Posterior cingulate gyrus (tissue), 11 donors: ENCODE data around the gene KASH5.
"Not testable (repeated sequence)": the region's sequence is repeated elsewhere in the genome, so short reads cannot be mapped to it uniquely, and the experiment has no call there.

Source experiments
- DNase-seq, 10 donors: peaks; one replicate each; pipeline versions ENCODE4 v3.0.0 to v3.0.0-alpha.2; 2020 to 2021; ENCODE audit warnings: mixed read lengths in 3 of 10
- intact Hi-C: fragments of 100-400 bp; cut with DNase I; formaldehyde crosslinking; loops from one replicate; pipeline ENCODE4 v1.15.1; 2023

The KASH5 gene

DNA sequence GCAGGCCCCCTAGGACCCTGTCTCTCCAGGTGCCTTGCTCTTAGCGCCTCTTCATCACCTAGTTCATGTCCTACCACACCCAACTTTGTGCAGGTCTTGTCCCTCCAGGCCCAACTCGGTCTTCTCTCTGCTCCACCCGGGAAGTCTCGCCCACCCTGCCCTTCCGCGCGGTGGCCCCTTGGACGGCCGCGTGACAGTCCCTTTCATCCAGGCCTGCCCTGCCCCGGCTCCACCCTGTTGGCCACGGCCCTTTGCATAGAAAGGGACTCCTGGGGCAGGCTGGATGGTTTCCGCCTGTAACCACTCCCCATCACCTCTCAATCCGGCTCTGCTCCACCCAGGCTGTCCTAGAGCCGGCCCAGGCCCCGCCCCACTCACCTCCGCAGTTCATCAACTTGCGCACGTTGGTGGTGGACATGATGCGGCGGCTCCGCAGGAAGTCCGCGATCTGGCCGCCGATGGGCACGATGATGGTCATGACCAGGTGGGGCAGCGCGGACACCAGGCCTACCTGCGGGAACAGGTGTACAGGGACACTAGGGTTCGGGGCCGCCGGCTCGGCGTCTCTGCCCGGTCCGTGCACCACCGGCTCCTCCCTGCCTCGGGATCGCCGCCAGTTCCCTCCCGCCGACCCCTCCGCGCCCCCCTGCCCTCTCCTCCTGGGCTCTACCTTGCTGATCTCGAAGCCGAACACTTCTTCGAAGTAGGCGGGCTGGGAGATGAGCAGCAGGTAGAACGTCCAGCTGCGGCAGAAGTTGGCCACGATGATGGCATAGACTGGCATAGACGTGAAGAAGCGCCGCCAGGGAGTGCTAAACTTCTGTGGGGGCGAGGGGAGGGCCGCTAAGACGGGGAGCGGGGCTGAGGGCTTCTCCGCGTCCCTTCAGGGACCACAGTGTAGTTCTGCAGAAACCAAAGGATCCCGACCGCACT, 44.4 kb downstream of the KASH5 start:
- intact Hi-C loops, result no loop called here
- no peak for DNase-seq

DNA sequence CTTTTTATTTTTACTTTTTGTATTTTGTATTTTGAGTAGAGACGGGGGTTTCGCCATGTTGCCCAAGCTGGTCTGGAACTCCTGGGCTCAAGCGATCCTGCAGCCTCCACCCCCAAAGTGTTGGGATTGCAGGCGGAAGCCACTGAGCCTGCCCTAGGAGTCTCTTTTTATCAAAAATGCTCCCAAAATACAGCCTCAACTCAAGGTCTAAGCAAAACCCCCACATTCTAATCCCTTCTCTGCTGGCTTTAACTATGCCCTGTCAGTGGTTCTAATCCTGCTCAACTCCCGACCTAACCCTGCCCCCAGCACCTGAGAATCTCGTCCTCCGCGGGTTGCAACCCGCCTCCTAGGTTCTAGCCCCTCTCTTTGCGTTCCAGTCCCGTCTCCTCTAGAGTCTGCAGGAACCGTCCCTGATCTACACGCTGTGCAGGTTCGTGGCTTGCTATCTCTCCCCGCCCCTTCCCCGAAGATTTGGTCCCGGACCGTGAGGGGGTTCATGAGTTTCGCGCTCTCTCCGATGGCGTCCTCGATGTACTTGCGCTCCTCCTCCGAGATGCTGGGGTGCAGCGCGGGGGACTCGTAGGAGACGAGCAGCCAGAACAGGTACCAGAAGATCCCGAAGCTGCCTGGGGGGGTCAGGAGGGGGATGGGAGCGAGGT, 45.3 kb downstream of the KASH5 start:
- intact Hi-C loops, result no loop called here
- no peak for DNase-seq

DNA sequence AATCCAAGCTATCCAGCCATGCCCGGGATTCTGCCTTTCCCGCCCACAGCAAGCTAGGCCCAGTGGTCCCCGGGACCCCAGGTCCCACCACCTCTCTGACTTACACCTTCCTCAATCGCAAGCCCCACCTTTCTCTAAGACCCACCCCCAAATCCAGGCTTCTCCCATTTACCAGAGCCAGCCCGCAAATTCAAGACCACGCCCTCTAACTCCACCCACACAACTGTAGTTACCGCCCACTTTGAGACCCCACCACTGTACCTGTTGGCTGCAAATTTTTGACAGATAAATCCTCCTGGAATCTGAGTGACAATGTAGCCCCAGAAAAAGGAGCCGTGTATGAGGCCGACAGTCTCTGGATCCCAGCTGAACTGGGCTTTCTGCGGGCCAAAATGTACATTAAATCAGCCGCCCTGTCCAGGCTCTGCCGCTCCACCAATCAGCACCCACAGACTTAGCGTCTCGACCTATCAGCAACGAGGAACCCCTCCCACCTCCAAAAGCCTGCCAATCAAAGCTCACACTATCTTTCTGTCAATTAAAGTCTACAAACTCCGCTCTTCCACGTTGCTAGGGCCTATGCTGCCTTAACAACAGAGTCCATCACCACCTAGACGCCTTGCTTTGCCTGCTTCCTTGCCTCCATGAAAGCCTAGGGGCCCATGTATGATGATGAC, 47.0 kb downstream of the KASH5 start:
- peak in 3 of 10 donors; percentile 46 to 77 (median 48) for DNase-seq
- intact Hi-C loops, result no loop called here

DNA sequence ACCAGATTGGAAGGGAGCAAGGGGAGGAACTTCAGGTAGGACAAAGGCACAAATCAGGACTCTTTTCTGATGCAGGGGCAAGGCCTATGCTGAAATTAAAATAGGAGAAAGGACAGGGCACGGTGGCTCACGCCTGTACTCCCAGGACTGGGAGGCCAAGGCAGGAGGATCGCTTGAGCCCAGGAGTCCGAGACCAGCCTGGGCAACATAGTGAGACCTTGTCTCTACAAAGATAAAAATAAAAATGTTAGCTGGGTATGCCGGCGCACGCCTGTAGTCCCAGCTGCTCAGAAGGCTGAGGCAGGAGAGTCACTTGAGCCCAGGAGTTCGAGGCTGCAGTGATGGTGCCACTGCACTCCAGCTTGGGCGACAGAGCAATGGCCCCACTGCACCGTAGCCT, 47.6 kb downstream of the KASH5 start:
- intact Hi-C loops, result no loop called here

DNA sequence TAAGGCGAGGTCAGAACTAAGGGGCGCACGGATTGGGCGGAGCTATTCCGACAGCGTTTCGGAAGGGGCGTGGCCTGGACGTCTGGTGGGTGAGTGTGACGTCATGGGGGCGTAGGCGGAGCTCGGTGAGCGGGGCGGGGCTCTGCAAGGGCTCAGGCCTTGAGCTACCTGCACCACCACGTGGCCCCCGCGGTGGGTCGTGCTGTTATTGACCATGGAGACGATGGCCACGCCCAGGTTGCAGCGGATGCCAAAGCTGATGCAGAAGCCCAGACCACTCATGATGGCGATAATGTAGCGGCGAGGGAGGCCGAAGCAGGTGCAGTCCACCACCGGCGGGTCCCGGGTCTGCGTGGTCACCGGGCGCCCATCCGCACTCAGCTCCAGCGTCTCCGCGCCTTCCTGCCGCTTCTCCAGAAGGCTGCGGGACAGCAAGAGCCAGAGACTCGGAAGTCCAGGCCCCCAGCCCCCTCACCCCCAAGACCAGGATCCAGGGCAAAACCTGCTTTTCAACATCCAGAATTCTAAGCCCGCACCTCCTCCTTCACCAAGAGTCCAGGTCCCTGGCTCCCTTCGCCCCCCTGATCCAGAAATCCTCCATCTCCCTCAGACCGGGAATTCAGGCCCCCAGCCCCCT, 48.5 kb downstream of the KASH5 start:
- DNase-seq, result peak in 4 of 10 donors; percentile 43 to 91 (median 66)
- intact Hi-C loops, result no loop called here

More for the DNA sequence above, 47.6 kb downstream of the KASH5 start:
- no peak for DNase-seq

DNA sequence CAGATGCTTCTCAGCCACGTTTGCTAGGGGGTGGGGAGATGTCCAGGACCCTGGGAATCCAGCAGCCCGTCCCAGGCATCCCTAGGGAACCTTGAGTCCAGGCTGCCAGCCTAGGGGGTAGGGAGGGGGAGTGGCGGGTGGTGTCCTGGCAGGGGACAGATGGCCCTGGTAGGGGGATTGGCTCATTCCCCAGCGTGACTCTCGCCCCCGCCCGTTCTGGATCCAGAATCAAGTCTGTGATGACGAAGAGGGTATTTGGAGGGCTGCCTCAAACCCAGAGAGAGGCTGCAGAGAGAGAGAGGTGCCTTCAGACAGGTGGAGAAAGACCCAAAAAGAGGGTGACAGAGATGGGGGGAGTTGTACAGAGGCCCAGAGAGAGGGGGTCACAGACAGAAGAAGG, 49.2 kb downstream of the KASH5 start:
- intact Hi-C loops, result no loop called here
- DNase-seq, result peak in 9 of 10 donors; percentile 42 to 95 (median 72)

DNA sequence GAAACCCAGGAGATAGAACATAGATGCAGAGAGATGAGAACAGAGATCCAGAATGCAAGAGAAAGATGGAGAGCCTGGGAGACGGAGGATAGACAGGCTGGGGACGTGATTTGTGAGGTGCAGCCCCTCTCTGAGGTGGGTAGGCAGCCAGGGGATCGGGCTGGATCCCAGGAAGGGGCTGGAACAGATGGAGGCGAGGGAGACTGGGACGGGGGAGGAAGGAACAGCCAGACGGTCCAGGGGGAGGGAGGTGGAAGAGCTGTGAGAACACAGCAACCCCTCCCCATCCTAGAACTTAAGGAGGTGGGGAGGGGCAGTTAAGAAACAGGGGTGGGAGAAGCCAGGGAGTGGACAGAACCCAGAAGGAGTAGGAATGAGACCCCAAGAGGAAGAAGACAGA, 50.2 kb downstream of the KASH5 start:
- peak in 8 of 10 donors; percentile 41 to 93 (median 57) for DNase-seq
- intact Hi-C loops, result no loop called here

DNA sequence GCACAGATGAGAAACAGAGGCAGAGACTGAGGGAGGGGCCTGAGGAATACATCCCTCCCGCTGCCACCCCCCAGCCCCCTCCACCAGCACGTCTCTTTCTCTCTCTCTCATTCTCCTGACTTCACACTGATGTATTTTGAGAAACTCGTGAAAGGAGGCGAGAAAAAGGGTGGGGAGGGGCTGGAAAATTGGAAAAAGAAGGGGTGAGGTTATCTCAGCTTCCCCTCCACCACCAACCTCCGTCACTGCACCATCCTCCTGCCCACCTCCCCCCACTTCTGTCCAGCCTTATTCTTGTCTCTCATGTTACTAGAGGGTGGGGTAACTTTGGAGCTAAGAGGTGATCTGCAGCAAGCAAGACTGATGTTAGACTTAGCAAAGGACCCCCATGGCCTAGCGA, 51.8 kb downstream of the KASH5 start:
- DNase-seq, result no peak
- intact Hi-C loops, result loop anchor here (5.0 kb wide), 1 partner anchor 213 kb away; no protein-coding TSS in a partner anchor

DNA sequence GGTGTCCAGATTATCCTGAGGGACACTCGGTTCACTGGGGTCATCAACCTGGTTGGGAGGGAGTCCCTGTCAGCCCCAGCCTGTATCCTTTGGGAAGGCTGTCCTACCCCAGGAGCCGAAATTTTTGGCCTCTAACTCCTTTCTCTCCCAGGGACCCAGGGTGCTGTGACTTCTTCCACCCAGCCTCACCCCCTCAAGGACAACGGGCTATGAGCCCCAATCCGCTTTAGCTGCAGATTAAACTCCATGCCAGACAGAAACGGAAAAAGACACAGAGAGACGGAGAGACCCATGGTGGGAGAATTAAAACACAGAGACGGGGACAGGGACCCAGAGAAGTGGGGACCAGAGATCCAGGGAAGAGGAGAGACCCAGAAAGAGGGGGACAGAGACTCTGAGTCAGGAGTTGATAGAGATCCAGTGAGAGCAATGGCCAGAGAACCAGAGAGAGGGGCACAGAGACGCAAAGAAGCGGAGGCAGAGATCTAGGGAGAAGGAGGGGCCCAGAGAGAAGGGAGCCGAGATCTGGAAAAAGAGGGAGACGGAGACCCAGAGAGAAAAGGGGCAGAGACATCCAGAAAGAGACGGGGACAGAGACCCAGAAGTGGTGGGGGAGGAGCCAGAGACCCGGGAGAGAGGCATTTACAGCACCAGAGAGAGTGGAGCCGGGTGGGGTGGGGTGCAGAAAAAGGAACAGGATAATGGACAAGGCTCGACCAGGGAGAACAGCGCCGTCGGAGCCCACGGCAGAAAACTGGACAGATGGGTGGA, 52.6 kb downstream of the KASH5 start:
- intact Hi-C loops, result loop anchor here (5.0 kb wide), 1 partner anchor 213 kb away; no protein-coding TSS in a partner anchor
- DNase-seq, result no peak

DNA sequence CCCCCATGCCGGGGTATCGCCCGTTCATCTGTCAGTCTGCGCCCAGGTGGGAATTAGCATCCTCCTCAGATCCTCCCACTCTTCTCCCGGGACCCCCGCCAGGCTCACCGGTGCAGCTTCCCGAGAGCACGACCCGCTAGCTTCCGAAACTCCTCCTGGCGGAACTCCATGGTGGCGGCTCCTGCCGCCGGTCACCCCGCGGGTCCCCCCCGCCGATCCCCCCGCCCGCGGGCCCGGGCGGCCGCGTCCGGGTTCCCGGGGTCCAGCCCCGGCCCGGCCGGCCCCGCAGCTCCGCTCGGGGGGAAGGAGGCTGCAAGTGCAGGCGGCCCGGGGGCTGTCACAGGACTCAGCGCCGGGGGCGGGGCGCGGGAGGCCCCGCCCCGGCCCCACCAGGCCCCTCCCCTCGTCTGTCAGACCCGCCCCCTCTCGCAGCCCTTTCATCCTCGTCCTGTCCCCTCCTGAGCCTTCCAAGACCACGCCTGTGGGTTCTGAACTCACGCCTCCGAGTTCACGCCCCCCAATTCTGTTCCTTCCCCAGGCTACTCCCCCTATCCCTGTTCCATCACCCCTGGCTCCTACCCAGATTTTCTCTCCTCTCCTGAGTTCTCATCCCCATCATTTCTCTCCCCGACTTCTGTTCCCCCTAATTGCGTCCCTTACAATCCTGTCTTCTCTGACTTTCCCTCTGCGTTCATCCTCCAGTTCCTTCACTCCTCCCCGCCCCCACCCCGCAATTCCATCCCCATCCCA, 53.3 kb downstream of the KASH5 start, which contains the start of gene SLC17A7:
Gene SLC17A7, minus strand, starts transcription at position 318 of the 750 bp plus-strand sequence. Its CDS starts 148 bp downstream, at position 170.
- intact Hi-C loops, result loop anchor here (5.0 kb wide), 1 partner anchor 214 kb away; no protein-coding TSS in a partner anchor
- DNase-seq, result peak in 6 of 10 donors; percentile 38 to 91 (median 46)

DNA sequence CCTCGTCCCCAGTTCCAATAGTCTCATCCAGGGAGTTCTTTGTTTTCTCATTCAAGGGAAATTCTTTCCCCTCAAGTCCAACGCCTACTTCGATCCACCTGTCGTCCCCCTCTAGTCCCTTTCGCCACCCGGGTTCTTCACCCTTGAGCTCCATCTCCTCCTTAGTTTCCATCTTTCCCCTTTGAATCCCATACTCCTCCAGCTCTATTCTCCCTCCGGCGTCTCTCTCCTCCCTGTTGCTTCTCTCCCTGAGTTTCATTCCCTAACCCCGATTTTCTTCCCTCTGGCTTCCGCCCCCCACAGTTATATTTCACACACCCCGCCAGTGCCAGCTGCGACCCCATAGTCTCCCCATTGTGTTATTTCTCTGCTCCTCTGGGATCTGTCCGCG, 53.9 kb downstream of the KASH5 start:
- intact Hi-C loops, result loop anchor here (5.0 kb wide), 1 partner anchor 215 kb away; no protein-coding TSS in a partner anchor

DNA sequence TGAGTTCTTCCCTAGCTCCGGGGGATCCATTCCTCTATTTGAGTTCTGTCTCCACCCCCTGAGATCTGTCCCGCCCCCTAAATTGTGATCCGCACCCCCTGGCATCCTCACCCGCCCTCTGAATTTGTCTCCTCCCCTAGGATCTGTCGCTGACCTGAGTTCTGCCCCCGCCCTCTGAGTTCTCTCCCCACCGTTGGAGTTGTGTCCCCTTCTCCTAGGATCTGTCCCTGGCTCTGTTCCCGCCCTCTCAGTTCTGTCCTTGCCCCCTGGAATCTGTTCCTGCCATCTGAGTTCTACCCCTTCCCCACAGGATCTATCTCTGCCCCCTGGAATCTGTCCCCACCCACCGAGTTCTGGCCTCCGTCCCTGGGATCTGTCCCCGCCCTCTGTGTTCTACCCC, 54.3 kb downstream of the KASH5 start:
- intact Hi-C loops, result loop anchor here (5.0 kb wide), 1 partner anchor 215 kb away; no protein-coding TSS in a partner anchor
- peak in 1 of 10 donors; percentile 67 for DNase-seq

More for the DNA sequence above, 53.9 kb downstream of the KASH5 start:
- DNase-seq, result no peak

DNA sequence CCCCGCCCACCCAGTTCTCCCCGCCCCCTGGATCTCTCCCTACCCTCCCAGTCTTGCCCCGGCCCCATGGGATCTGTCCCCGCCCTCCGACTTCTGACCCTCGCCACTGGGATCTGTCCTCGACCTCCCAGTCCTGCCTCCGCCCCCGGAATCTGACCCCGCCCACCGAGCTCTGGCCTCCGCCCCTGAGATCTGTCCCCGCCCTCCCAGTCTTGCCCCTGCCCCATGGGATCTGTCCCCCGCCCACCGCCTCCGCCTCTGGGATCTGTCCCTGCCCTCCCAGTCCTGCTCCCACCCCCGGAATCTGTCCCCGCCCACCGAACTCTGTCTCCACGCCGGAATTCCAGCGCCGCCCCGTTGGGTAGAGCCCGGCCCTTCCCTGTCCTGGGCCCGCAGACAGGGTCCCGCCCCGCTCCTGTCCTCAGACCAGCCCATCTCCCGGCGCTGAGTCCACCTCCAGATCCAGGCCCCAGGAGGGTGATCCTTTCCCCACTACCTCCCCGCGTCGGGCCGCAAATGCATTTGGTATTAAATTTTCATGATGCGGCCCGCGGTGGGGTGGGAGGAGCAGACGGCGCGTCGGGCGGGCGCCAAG, 54.8 kb downstream of the KASH5 start:
- intact Hi-C loops, result loop anchor here (1.0 to 5.0 kb wide), 2 partner anchors 51 to 216 kb away; no protein-coding TSS in a partner anchor
- peak; percentile 21 to 91 (median 48) for DNase-seq

DNA sequence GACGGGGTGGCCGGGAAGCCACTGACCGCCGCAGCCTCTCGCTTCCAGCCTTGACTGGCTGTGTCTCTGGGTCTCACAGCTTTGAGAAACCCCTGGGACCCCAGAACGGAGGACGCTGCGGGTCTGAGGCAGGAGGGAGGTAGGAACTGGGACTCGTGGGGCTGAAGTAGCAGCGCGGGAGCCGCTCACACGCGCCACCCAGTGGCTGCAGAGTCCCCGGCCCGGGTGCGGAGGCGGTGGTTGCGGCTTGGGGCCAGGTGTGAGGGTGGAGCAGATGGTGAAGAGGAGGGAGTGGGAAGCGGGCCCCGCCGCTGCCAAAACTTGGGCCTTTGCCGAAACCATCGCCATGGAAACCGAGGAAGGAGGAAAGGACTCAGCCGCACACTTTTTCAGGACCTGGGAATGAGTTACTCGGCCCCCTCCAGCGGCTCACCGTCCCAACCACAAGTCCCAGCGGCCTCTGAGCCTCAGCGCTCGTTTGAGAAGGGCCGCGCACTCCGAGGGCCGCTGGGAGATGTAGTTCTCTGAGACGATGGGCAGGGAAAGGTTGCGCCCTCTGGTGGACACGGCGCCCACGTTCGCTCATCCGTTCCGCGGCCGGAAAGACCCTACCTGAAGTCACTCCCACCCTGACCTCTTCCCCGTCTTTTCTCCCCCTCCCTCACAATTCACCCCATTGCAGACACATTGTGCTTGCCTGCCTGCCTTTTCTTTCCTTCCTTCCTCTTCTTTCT, 55.5 kb downstream of the KASH5 start:
- intact Hi-C loops, result loop anchor here (1.0 to 5.0 kb wide), 2 partner anchors 51 to 216 kb away; no protein-coding TSS in a partner anchor
- peak; percentile 85 to 99 (median 94) for DNase-seq

DNA sequence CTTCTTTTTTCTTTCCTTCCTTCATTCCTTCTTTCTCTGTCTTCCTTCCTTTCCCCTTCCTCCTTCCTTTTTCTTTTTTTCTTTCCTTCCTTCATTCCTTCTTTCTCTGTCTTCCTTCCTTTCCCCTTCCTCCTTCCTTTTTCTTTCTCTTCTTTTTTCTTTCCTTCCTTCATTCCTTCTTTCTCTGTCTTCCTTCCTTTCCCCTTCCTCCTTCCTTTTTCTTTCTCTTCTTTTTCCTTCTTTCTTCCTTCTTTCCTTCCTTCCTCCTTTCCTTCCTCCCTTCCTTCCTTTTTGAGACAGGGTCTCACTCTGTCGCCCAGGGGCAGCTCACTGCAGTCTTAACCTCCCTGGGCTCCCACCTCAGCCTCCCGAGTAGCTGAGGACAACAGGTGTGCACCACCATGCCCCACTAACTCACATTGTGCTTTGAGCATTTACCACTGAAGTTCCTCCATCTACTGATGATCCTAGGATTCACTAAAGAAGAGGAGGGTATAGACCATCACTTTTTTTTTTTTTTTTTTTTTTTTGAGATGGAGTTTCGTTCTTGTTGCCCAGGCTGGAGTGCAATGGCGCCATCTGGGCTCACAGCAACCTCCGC, 56.2 kb downstream of the KASH5 start:
- intact Hi-C loops, result loop anchor here (5.0 kb wide), 1 partner anchor 217 kb away; no protein-coding TSS in a partner anchor
- not testable (repeated sequence) for DNase-seq

DNA sequence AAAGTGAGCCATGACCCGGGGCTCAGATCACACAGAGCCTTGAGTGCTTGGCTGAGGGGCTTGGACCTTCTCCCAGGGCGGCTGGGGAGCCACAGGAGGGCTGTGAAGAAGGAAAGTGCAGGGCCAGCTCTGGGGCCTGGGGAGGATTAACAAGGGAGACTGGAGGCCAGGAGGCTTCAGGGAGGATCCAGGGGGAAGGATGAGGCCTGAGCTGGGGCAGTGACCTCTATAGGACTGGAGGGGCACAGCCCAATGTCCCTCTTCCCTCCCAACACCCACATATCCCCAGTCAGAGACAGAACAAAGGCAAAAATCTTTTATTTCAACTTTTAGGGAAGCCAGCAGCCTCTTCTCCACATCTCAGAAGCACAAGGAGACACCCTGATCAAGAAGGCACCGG, 57.9 kb downstream of the KASH5 start:
- intact Hi-C loops, result no loop called here
- no peak for DNase-seq
